Activated CD4-positive, alpha-beta memory T cell treated with anti-CD3 and anti-CD28 coated beads, Interleukin-2, amount 10 ng/mL, durations not matched to agents 7 days and 5 days (primary cell): ENCODE results near the gene CACNA1D. TPM values are rescaled to one million over a fixed set of nuclear protein-coding genes. Genes with fewer than 3 reads are reported as not detected.

Experiments used
- CTCF ChIA-PET: fragments of 350-600 bp; sonication (Branson Sonifier 250); formaldehyde crosslinking; loops from one replicate; lab custom pipeline; 2021; ENCODE audit warnings: antibody characterized with exemption, inconsistent platforms; lab: Charles Lee
- POLR2A ChIA-PET: fragments of 350-600 bp; sonication (Branson Sonifier 250); formaldehyde crosslinking; loops from one replicate; lab custom pipeline; 2021; ENCODE audit warnings: antibody characterized with exemption; lab: Charles Lee
- DNase-seq: peaks from one replicate; pipeline ENCODE4 v3.0.0-alpha.2; 2020
- H3K27ac Mint-ChIP-seq: one replicate; pipeline ENCODE4 v1.8.0; 2021; ENCODE audit warnings: mild to moderate bottlenecking, mixed read lengths
- H3K27me3 Mint-ChIP-seq: one replicate; pipeline ENCODE4 v1.8.0; 2021; ENCODE audit warnings: mixed read lengths
- H3K36me3 Mint-ChIP-seq: one replicate; pipeline ENCODE4 v1.8.0; 2021; ENCODE audit warnings: low read depth, mixed read lengths
- H3K4me1 Mint-ChIP-seq: one replicate; pipeline ENCODE4 v1.8.0; 2021; ENCODE audit warnings: mixed read lengths
- H3K4me3 Mint-ChIP-seq: one replicate; pipeline ENCODE4 v1.8.0; 2021; ENCODE audit warnings: mild to moderate bottlenecking, mixed read lengths
- H3K9me3 Mint-ChIP-seq: one replicate; pipeline ENCODE4 v1.8.0; 2021; ENCODE audit warnings: mixed read lengths
- total RNA-seq, 2 experiments: library from RNA; stranded (reverse); gene quantifications; one replicate each; pipeline ENCODE4 v1.2.3, GENCODE V29; 2021

CACNA1D gene
- total RNA-seq, 2 experiments from 2014 or later, result 2.5 to 3.2 TPM

- peaks cover 52% of the 10 kb centered on the region for H3K36me3 Mint-ChIP-seq
- ChIA-PET CTCF (interaction anchor here (0.8 to 1.7 kb wide), 2 partner anchors 184 to 189 kb away, joined by 3 read pairs; no protein-coding TSS in a partner anchor), POLR2A (no interaction called here)
- no peak for DNase-seq
- H3K27ac Mint-ChIP-seq, result no peak overlapping the region
- no peaks in the 10 kb centered on the region for H3K27me3 Mint-ChIP-seq
- H3K4me1 Mint-ChIP-seq, result peaks cover 4% of the 10 kb centered on the region
- H3K9me3 Mint-ChIP-seq, result no peaks in the 10 kb centered on the region
- no peak overlapping the region for H3K4me3 Mint-ChIP-seq
These were observed 367.8 kb downstream of the CACNA1D start for GRCh38 chr3:53862241-53862640.

- Mint-ChIP-seq H3K9me3 (no peaks in the 10 kb centered on the region), H3K27ac (no peak overlapping the region), H3K4me1 (no peaks in the 10 kb centered on the region), H3K27me3 (no peaks in the 10 kb centered on the region), H3K4me3 (no peak overlapping the region), H3K36me3 (peaks cover 60% of the 10 kb centered on the region)
- no peak for DNase-seq
- POLR2A ChIA-PET, result interaction anchor here (1.1 to 1.5 kb wide), 2 partner anchors 17 to 18 kb away, joined by 3 to 4 read pairs; partner anchors contain the start of gene ACTR8
- CTCF ChIA-PET, result interaction anchor here (0.7 to 1.7 kb wide), 5 partner anchors 12 to 194 kb away, joined by 3 to 4 read pairs (median 3); no protein-coding TSS in a partner anchor
These were observed 368.7 kb downstream of the CACNA1D start for GRCh38 chr3:53863145-53863544.

Other genes starting within 250 kb of the CACNA1D start
- 100 to 1,000 TPM; 238 to 240 TPM for gene TKT, start 238.6 kb upstream of the CACNA1D start, total RNA-seq
- 10 to 100 TPM; 33.0 to 34.7 TPM for gene DCP1A, start 147.1 kb upstream of the CACNA1D start, total RNA-seq